HG02970 (cell line): ENCODE data around the gene IGSF21.

Experiments used
- ATAC-seq: cut with Tn5 transposase; IDR thresholded peaks from one replicate; pipeline ENCODE4 v1.9.1; 2021; ENCODE audit warnings: mild to moderate bottlenecking, moderate library complexity, moderate number of reproducible peaks; ENCODE audit not compliant: unreplicated experiment, low FRiP score

IGSF21 gene

DNA sequence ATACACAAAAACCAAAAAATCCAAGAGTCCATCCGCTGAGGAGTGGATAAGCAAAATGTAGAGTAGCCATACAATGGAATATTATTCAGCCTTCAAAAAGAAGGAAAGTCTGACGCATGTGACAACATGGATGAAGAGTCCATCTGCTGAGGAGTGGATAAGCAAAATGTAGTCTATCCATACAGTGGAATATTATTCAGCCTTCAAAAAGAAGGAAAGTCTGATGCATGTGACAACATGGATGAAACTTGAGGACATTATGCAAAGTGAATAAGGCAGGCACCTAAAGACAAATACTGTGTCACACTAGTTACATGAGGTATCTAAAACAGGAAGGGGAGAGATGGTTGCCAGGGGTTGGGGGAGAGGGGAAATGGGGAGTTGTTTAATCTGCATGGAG is 14.0 kb upstream of the IGSF21 start:
- ATAC-seq = no peak

- ATAC-seq = no peak
Observed at GRCh38 chr1:18094096-18094495, 13.5 kb upstream of the IGSF21 start.

GRCh38 chr1:18097206-18097605 is 10.4 kb upstream of the IGSF21 start:
- no peak for ATAC-seq

DNA sequence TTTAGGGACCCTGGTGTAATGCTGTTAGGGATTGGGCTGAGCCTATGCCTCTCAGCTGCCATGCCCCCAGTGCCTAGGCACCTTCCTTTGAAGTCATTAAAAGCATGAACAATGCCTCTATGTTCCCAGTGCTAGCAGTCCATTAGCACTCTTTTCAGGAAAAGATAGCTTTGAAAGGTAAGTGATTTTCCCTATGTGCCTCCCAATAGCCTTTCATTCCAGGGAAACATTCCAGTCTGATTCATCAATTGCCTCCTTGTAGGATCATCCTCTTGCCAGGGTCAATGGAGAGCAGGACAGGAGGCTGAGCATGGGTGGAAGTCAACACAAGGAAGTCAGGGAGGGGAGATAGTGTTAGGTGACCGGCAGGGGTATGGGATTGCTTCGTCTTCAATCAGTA is 8.6 kb upstream of the IGSF21 start:
- ATAC-seq = no peak

- no peak for ATAC-seq
Observed at GRCh38 chr1:18100060-18100459, 7.5 kb upstream of the IGSF21 start.

DNA sequence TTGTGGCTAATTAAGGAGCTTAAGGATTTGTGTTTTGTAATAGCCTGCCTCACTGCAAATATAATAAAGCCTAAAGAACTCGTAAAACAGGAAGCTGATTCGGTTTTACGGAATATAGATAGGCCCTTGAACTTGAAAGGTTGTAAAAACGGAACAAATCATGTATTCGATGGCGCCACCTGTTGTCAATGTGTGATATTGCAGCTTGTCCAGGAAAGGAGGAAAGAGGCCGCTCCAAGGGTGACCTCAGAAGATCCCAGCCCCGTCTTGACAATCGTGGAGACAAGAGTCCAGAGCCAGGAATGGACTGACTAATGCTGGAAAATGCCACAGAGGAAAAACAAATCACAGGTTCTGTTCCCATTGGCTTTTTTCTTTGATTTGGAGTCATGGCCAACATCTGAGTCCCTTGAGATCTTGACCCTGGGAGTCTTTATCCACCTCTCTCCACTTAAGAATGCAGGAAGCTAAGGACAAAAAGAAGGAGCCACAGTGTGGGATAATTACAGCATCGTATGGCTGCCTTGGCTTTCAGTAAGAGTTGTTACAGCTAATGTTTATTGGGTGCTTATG is 7.0 kb upstream of the IGSF21 start:
- ATAC-seq = no peak

DNA sequence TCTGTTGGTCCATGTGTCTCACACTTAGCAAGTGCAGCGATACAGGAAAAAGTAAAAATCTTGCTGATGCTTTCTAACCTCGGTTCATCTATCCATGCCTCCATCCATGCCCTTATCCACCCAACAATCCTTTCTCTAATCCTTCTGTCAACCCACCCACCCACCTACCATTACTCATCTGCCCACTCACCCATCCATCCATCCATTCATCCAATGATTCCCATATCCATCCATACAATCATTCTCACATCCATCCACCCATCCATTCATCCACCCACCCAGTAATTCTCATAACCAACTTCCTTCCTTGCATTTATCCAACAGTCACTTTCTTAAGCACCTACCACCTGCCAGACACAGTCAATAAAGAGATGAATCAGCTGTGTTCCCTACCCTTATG is 6.1 kb upstream of the IGSF21 start:
- ATAC-seq = no peak

DNA sequence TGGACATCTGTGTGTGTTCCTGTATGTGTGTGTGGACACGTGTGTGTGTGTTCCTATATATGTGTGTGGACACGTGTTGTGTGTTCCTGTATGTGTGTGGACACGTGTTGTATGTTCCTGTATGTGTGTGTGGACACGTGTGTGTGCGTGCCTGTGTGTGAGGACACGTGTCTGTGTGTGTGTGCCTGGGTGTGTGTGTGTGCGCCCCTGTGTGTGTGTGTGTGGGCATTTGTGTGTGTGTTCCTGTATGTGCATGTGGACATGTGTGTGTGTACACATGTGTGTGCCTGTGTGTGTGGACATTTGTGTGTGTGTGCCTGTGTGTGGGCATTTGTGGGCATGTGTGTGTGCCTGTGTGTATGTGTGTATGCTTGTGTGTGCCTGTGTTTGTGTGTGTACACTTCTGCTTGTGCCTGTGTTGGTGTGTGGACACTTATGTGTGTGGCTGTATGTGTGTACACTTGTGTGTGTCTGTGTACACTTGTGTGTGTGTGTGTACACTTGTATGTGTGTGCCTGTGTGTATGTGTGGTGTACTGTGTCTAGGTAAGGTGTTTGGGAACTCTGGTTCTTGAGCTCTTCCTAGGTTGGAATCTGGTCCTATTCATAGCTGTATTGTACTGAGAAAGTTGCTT is 3.7 kb upstream of the IGSF21 start:
- no peak for ATAC-seq

- ATAC-seq = no peak
Observed at GRCh38 chr1:18104546-18105100, 3.0 kb upstream of the IGSF21 start.

- no peak for ATAC-seq
Observed at GRCh38 chr1:18105196-18105595, 2.4 kb upstream of the IGSF21 start.

- no peak for ATAC-seq
Observed at GRCh38 chr1:18108299-18109057, 880 bp downstream of the IGSF21 start.

DNA sequence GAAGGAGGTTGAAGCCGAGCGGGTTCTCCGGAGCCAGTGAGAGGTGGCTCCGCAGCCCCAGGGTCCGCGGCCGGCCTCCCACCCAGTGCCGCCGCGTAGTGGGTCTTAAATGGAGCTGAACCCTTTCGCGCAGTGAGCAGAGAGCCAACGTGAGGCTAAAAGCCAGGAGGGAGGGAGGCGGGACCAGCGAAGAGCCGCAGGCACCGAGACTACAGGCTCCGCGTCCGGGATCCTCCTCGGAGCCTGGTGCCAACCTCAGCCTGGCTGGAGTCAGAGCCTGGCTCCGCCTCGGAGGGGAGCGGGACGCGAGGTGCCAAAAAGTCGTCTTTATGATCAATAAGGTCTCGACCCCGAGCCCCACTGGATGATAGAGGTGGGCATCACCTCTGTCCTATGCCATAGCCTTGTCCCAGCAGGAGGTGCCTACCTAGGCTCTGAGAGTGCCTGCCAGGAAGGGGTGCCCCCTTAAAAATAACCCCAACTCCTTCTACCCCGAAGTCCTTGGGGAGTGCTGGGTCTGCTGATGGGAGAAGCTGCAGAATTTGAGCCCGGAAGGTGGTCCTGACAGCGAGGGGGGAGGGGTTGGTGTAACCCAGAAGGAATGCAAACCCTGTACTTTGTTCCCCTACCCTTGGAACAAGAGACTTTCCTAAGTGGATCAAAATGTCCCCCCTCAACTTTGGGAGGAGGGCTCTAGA is 1.6 kb downstream of the IGSF21 start:
- no peak for ATAC-seq

- ATAC-seq = no peak
Observed at GRCh38 chr1:18109756-18110597, 2.4 kb downstream of the IGSF21 start.

GRCh38 chr1:18110598-18110939 is 3.0 kb downstream of the IGSF21 start:
- no peak for ATAC-seq

GRCh38 chr1:18110968-18111367 is 3.4 kb downstream of the IGSF21 start:
- no peak for ATAC-seq

DNA sequence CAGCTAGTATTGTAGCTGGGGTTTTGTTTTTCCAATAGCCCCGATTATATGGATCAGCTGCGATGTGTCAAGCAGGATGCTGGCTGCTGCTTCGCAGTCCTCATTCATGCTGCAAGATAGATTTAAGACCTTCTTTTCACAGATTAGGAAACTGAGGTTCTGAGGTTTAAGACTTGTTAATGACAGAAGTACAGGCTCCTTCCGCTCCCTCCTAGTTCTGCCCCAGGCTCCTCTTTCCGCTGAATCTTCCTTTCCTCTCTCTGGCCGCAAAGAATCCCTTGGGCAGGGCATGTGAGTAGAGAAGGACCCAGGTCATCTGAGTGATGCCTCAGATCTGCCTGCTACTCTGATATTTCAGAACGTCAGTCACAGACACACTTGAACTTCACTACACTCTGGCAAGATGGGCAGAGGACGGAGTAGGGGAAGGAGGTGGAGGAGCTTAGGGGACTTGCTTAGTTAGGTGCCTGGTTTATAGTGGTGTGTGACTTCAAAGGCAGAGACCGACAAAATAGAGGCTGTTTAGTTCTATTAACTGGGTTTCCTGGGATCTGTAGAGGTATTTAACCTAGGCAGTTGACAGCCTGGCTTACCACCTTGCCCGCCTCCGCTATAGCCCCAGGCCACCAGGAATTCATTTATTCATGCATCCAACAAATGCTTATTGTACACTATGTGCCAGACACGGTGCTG is 4.2 kb downstream of the IGSF21 start:
- ATAC-seq = no peak

GRCh38 chr1:18112611-18113010 is 5.0 kb downstream of the IGSF21 start:
- no peak for ATAC-seq

- ATAC-seq = no peak
Observed at GRCh38 chr1:18114726-18115410, 7.3 kb downstream of the IGSF21 start.

DNA sequence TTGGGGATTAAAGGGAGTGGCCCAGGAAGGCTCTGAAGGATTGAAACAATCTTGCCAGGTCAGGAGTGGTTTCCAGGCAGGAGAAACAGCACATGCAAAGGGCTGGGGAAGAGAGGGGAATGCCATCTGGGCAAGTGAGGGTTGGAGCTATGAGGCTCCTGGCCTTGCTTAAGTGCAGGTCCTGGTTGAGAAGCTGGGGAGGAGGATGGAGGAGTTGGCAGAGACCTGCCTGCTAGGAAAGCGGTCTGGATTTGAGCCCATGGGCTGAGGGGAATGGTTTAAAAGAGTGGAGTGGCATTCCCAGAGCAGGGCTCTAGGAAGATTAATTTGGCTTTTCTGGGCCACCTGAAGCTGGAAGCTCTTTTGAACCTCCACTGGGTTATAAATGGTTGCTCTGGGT is 9.2 kb downstream of the IGSF21 start:
- no peak for ATAC-seq
